RPMI8226 (cell line): Measurements from ENCODE around the gene KNDC1.
"Not testable (repeated sequence)": the region's sequence is repeated elsewhere in the genome, so short reads cannot be mapped to it uniquely, and the experiment has no call there.

Experiments used
- DNase-seq: peaks from one replicate; pipeline ENCODE4 v3.0.0-alpha.2; 2015

Gene KNDC1

GRCh38 chr10:133227256-133227655, 67.2 kb downstream of the KNDC1 start:
- no peak for DNase-seq

- no peak for DNase-seq
These were observed 69.4 kb downstream of the KNDC1 start for GRCh38 chr10:133229265-133230043.

GRCh38 chr10:133230044-133230361, 70.0 kb downstream of the KNDC1 start, which contains the start of gene UTF1:
Gene UTF1 (plus strand): TSS chr10:133230217. CDS start chr10:133230289, 72 bp downstream.
- no peak for DNase-seq

GRCh38 chr10:133230387-133231195, 70.6 kb downstream of the KNDC1 start:
- DNase-seq = peak; percentile 80

- DNase-seq = no peak
These were observed 71.4 kb downstream of the KNDC1 start for GRCh38 chr10:133231244-133231945.

- DNase-seq = no peak
These were observed 72.0 kb downstream of the KNDC1 start for GRCh38 chr10:133231946-133232574.

- not testable (repeated sequence) for DNase-seq
These were observed 74.8 kb downstream of the KNDC1 start for GRCh38 chr10:133234796-133235195.

- no peak for DNase-seq
These were observed 75.3 kb downstream of the KNDC1 start for GRCh38 chr10:133235265-133235855.

- no peak for DNase-seq
These were observed 75.9 kb downstream of the KNDC1 start for GRCh38 chr10:133235932-133236331.

- no peak for DNase-seq
These were observed 76.6 kb downstream of the KNDC1 start for GRCh38 chr10:133236401-133237240.

GRCh38 chr10:133237241-133237587, 77.2 kb downstream of the KNDC1 start:
- DNase-seq = no peak

- no peak for DNase-seq
These were observed 77.8 kb downstream of the KNDC1 start, which contains the start of gene VENTX for GRCh38 chr10:133237588-133238465. Gene VENTX (plus strand): TSS chr10:133237855. CDS start chr10:133237915, 60 bp downstream.

- no peak for DNase-seq
These were observed 78.4 kb downstream of the KNDC1 start for GRCh38 chr10:133238466-133238804.

- no peak for DNase-seq
These were observed 80.0 kb downstream of the KNDC1 start for GRCh38 chr10:133239990-133240389.

GRCh38 chr10:133241501-133242205, 81.6 kb downstream of the KNDC1 start:
- peak; percentile 23 for DNase-seq

GRCh38 chr10:133242611-133243356, 82.8 kb downstream of the KNDC1 start:
- DNase-seq = no peak

- DNase-seq = no peak
These were observed 83.6 kb downstream of the KNDC1 start for GRCh38 chr10:133243593-133243992.

- no peak for DNase-seq
These were observed 85.6 kb downstream of the KNDC1 start for GRCh38 chr10:133245439-133246235.
